Ramos (cell line): ENCODE measurements around the gene ANKRD34A.

ENCODE experiments used
- in situ Hi-C: fragments of 300-500 bp; cut with MboI; formaldehyde crosslinking; loops from one replicate; pipeline ENCODE4 v1.14.3; 2022; ENCODE audit warnings: low sequenced_read_pairs; ENCODE audit not compliant: unreplicated experiment

Gene ANKRD34A

DNA sequence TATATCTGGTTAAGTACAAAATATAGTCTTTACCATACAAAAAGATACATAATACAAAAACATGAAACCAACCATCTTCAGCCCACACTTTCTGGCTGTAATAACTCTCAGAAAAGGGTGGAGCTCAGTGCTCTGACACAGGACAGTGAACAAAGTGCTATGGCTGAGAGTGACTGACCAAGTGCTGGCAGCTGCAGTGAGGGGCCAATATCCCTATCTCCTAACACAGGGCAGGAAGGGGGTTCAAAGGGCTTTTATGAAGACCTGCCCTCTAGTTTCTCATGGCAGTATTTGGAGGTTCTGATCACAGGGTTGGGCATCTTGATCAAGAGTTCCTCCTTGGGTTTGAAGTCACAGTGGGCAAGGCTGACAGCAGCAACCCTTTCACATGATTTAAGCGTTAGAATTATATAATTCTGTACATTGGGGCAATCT lies 28.1 kb upstream of the ANKRD34A start:
- in situ Hi-C loops: no loop called here

GRCh38 chr1:145991735-145992412 lies 27.5 kb upstream of the ANKRD34A start:
- in situ Hi-C loops: no loop called here

DNA sequence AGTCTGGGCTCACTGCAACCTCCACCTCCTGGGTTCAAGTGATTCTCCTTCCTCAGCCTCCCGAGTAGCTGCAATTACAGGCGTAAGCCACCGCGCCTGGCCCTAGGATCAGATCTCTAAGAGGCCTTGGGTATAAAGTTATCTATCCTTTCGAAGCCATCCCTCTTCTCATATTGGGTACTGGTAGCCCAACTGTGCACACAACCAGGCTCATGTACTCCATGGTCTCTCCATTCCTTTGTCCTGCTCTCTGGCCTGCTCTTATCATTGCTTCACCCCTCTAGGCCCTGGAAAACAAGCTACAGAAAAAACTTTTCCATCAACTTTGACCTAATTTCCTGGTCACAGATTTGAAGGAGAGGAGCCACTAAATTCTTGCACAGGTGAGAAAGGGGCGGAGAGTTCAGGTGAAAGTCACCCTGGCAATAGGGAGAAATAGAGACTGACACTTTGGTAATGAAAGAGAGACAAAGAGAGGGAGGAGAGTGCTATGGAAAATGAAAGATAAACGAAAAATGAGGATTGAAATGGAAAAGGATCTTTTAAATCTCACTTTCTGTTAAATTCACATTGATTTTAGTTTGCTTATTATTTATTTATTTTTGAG lies 26.0 kb upstream of the ANKRD34A start:
- in situ Hi-C loops: no loop called here

GRCh38 chr1:145988773-145989172 lies 24.4 kb upstream of the ANKRD34A start:
- in situ Hi-C loops: no loop called here

- in situ Hi-C loops: no loop called here
Observed at GRCh38 chr1:145987926-145988325, 23.6 kb upstream of the ANKRD34A start.

- in situ Hi-C loops: no loop called here
Observed at GRCh38 chr1:145986551-145986950, 22.2 kb upstream of the ANKRD34A start.

DNA sequence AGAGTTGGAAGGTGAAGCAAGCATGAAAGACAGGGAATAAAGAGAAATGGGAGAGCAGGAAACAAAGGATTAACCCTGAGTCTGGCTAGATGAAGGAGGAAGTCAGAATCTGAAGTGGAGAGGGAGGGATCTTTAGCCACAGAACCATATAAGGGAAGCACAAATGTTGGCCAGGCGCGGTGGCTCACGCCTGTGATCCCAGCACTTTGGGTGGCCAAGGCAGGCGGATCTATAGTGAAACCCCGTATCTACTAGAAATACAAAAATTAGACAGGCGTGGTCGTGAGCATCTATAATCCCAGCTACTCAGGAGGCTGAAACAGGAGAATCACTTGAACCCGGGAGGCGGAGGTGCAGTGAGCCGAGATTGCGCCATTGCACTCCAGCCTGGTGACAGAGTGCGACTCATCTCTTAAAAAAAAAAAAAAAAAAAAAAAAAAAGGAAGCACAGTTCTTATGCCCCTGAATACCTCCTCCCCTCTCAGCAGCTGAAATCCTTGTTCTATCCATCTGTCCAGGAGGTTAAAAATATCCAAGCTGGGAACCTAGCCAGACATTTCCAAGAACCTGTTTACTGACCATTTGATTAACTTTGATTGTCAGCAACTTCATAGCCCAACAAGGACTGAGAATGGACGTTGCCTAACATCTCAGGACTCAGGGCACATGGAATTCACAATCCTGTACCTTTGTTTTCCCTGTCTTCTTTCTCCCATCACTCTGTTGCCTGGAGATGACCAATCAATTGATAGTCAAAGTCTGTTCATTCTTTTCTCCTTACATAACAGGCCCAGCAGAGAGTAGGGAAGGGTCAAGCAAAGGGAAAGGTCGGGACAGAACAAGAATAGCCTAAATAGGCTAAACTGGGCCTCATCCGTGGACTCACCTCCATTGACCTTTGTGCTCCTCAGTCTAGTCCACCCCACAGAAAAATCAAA lies 21.4 kb upstream of the ANKRD34A start:
- in situ Hi-C loops: no loop called here

- in situ Hi-C loops: no loop called here
Observed at GRCh38 chr1:145985129-145985501, 20.7 kb upstream of the ANKRD34A start.

- in situ Hi-C loops: no loop called here
Observed at GRCh38 chr1:145983960-145984830, 19.8 kb upstream of the ANKRD34A start.

GRCh38 chr1:145983206-145983675 lies 18.9 kb upstream of the ANKRD34A start:
- in situ Hi-C loops: no loop called here

DNA sequence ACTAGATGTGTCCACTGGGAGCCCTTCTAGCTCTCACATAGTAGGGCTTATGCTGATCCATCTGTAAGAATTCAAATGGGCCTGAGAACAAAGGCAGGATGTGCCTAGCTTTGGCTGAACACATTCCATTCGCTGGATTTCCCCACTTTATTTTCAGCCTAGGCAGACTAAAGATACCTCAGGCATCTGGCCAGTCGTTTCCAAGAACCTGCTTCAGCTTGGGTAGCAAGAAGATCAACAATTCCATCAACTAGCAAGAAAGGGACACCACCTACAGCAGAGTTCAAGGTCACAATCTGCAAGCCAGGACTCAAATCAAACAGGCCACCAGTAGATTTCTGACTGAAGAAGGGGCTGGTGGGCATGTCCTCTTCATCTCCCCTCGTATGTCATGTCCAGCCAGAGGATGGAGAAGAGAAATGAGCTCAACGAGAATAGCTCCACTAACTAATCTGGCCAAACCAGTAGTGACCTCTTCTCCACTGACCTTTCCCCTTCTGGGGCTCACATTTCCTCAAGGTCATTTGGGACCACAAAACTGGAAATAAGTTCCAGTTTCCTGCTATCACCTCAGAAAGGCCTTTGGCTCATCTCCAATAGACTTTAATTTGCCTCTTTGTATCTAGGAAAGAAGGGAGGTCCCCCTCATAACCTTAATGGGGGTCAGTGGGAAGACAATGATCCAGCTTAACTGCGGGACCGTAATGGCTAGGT lies 17.8 kb upstream of the ANKRD34A start:
- in situ Hi-C loops: no loop called here

GRCh38 chr1:145980457-145980994 lies 16.2 kb upstream of the ANKRD34A start:
- in situ Hi-C loops: no loop called here

GRCh38 chr1:145979746-145980456 lies 15.5 kb upstream of the ANKRD34A start:
- in situ Hi-C loops: loop anchor here (5.0 kb wide), 1 partner anchor 32 kb away; no protein-coding TSS in a partner anchor

- in situ Hi-C loops: loop anchor here (5.0 kb wide), 1 partner anchor 33 kb away; no protein-coding TSS in a partner anchor
Observed at GRCh38 chr1:145978854-145979745, 14.7 kb upstream of the ANKRD34A start.

- in situ Hi-C loops: loop anchor here (5.0 kb wide), 1 partner anchor 34 kb away; no protein-coding TSS in a partner anchor
Observed at GRCh38 chr1:145978471-145978853, 14.1 kb upstream of the ANKRD34A start.

DNA sequence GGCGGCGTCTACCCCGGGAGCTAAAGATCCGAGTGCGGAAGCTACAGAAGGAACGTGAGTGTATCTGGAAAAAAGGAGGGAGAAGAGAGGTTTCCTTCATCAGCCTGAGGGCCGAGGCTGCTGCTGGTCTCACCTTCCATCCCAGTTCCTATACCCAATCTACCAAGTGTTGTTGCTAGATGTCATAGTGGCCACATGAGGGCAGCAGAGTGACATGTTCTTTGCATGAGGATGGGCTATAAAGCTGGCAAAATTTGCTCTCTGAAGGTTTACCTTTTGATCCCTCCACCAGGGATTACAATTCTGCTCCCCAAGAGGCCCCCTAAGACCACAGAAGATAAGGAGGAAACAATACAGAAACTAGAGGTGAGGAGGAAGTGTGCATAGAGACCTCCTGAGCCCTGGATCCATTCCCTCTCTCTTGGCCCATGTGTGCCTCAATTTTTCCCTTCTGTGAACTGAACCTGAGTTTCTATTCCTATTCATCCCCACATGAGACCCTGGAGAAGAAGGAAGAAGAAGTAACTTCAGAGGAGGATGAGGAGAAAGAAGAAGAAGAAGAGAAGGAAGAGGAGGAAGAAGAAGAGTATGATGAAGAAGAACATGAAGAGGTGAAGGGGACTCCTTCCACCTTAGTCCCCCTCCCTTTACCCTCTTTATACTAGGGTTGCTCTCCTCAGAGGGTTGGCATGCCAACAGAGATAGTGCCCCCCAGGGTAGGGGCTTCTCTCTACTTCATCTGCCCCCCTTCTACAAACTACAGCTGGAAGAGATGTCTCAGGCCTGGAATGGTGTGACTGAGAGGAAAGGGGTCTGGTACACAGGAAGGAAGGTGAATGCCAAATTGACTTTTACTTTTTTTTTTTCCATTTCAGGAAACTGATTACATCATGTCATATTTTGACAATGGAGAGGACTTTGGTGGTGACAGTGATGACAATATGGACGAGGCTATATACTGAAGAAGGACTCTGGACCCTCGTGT lies 13.4 kb upstream of the ANKRD34A start:
- in situ Hi-C loops: loop anchor here (5.0 kb wide), 1 partner anchor 35 kb away; no protein-coding TSS in a partner anchor
